ENCODE results near the gene ARHGEF28. TPM values are rescaled to one million over a fixed set of nuclear protein-coding genes. Genes with fewer than 3 reads are reported as not detected.

ARHGEF28 gene
- total RNA-seq, 2 experiments from 2014 or later = not detected

- Histone ChIP-seq H3K79me2 (ENCODE audit: insufficient read depth, low read depth, low read length) (no peaks in the 10 kb centered on the region), H3K4me1 (ENCODE audit: insufficient read depth, low read length, poor library complexity, severe bottlenecking) (no peaks in the 10 kb centered on the region), H2AFZ (ENCODE audit: low read length) (no peak overlapping the region), H3K9me3 (ENCODE audit: low read length) (no peaks in the 10 kb centered on the region), H3K36me3 (ENCODE audit: insufficient read depth, low read length) (no peaks in the 10 kb centered on the region), H3K4me3 (ENCODE audit: low read depth, low read length, poor library complexity, severe bottlenecking) (no peak overlapping the region), H3K27ac (ENCODE audit: low read depth, low read length, poor library complexity, severe bottlenecking) (no peak overlapping the region), H3K4me2 (ENCODE audit: low read length) (no peak overlapping the region), H3K9me2 (ENCODE audit: insufficient read depth, low read length) (no peaks in the 10 kb centered on the region), H4K20me1 (ENCODE audit: insufficient read depth, low read length) (no peaks in the 10 kb centered on the region)
- no TSS peak for BruUV-seq (replicated peaks)
- ChIA-PET POLR2A (interaction anchor here (0.7 kb wide), 1 partner anchor 882 kb away, joined by 4 read pairs; no protein-coding TSS in a partner anchor), CTCF (ENCODE audit: unreplicated experiment) (no interaction called here)
- no peak for TF ChIP-seq CTCF (conservative IDR thresholded peaks at IDR 0.05; ENCODE audit: low read length)
- TF ChIP-seq EZH2phosphoT487 (IDR thresholded peaks at IDR 0.05; ENCODE audit: borderline replicate concordance, low read depth, low read length) = no peak
- no peak for DNase-seq (ENCODE audit: low spot score)
- intact Hi-C loops (cut with micrococcal nuclease; ENCODE audit: unreplicated experiment) = no loop called here
These were observed 56.2 kb downstream of the ARHGEF28 start for GRCh38 chr5:73682176-73682575.

- DNase-seq (ENCODE audit: low spot score) = no peak
- H3K4me3 ChIP-seq (ENCODE audit: low read depth, low read length, poor library complexity, severe bottlenecking) = no peak overlapping the region
- no peak overlapping the region for H2AFZ ChIP-seq (ENCODE audit: low read length)
- H3K4me1 ChIP-seq (ENCODE audit: insufficient read depth, low read length, poor library complexity, severe bottlenecking) = no peaks in the 10 kb centered on the region
- POLR2A ChIA-PET = no interaction called here
- H3K27ac ChIP-seq (ENCODE audit: low read depth, low read length, poor library complexity, severe bottlenecking) = no peak overlapping the region
- no peaks in the 10 kb centered on the region for H4K20me1 ChIP-seq (ENCODE audit: insufficient read depth, low read length)
- H3K36me3 ChIP-seq (ENCODE audit: insufficient read depth, low read length) = no peaks in the 10 kb centered on the region
- H3K9me2 ChIP-seq (ENCODE audit: insufficient read depth, low read length) = no peaks in the 10 kb centered on the region
- no TSS peak for BruUV-seq (replicated peaks)
- no peaks in the 10 kb centered on the region for H3K9me3 ChIP-seq (ENCODE audit: low read length)
- no peaks in the 10 kb centered on the region for H3K79me2 ChIP-seq (ENCODE audit: insufficient read depth, low read depth, low read length)
- CTCF ChIA-PET (ENCODE audit: unreplicated experiment) = no interaction called here
- no peak overlapping the region for H3K4me2 ChIP-seq (ENCODE audit: low read length)
- intact Hi-C loops (cut with micrococcal nuclease; ENCODE audit: unreplicated experiment) = no loop called here
- TF ChIP-seq CTCF (conservative IDR thresholded peaks at IDR 0.05; ENCODE audit: low read length) = no peak
- TF ChIP-seq EZH2phosphoT487 (IDR thresholded peaks at IDR 0.05; ENCODE audit: borderline replicate concordance, low read depth, low read length) = no peak
These were observed 58.7 kb downstream of the ARHGEF28 start for GRCh38 chr5:73684691-73685090.

DNA sequence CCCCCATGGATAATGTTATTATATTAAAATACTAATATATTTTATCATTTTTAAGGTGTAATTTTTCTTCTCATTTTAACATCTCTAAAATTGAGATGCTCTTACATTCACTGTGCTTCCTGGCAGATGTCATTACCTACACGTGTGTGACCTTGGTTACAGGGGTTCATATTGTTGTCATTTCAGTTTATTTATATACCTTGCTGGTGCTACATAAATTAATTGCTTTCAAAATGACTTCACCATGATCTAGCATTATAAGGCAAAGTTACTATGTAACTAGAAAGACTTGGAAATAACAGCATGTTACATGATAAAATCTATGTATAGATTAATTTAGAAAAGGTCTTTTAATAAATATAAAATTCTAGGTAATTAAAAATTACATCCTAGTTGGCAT lies 60.9 kb downstream of the ARHGEF28 start:
- Histone ChIP-seq H3K4me1 (ENCODE audit: insufficient read depth, low read length, poor library complexity, severe bottlenecking) (no peaks in the 10 kb centered on the region), H3K9me2 (ENCODE audit: insufficient read depth, low read length) (no peaks in the 10 kb centered on the region), H3K27ac (ENCODE audit: low read depth, low read length, poor library complexity, severe bottlenecking) (no peak overlapping the region), H3K4me3 (ENCODE audit: low read depth, low read length, poor library complexity, severe bottlenecking) (no peak overlapping the region), H3K79me2 (ENCODE audit: insufficient read depth, low read depth, low read length) (no peaks in the 10 kb centered on the region), H4K20me1 (ENCODE audit: insufficient read depth, low read length) (no peaks in the 10 kb centered on the region), H3K36me3 (ENCODE audit: insufficient read depth, low read length) (no peaks in the 10 kb centered on the region), H2AFZ (ENCODE audit: low read length) (no peak overlapping the region), H3K9me3 (ENCODE audit: low read length) (no peaks in the 10 kb centered on the region), H3K4me2 (ENCODE audit: low read length) (no peak overlapping the region)
- no peak for DNase-seq (ENCODE audit: low spot score)
- ChIA-PET CTCF (ENCODE audit: unreplicated experiment) (no interaction called here), POLR2A (no interaction called here)
- TF ChIP-seq CTCF (conservative IDR thresholded peaks at IDR 0.05; ENCODE audit: low read length) (no peak), EZH2phosphoT487 (IDR thresholded peaks at IDR 0.05; ENCODE audit: borderline replicate concordance, low read depth, low read length) (no peak)
- BruUV-seq (replicated peaks) = no TSS peak
- intact Hi-C loops (cut with micrococcal nuclease; ENCODE audit: unreplicated experiment) = no loop called here

Measured in OCI-LY7 (cell line).